ENCODE results near the gene DNAH12. TPM values are rescaled to one million over a fixed set of nuclear protein-coding genes. Genes with fewer than 3 reads are reported as not detected.

Gene DNAH12
- total RNA-seq, 1 donor from 2014 or later = 1.2 TPM

GRCh38 chr3:57570878-57571277 lies 26.7 kb upstream of the DNAH12 start:
- H3K27me3 Mint-ChIP-seq = no peaks in the 10 kb centered on the region
- H3K27ac Mint-ChIP-seq = no peak overlapping the region
- no peaks in the 10 kb centered on the region for H3K9me3 Mint-ChIP-seq (ENCODE audit: low read depth)
- H3K4me1 Mint-ChIP-seq (ENCODE audit: low read depth) = peaks cover 2% of the 10 kb centered on the region
- H3K36me3 Mint-ChIP-seq (ENCODE audit: insufficient read depth) = peaks cover 30% of the 10 kb centered on the region
- DNase-seq (ENCODE audit: low spot score, unreplicated experiment) = no peak
- no peak for TF ChIP-seq CTCF (IDR thresholded peaks at IDR 0.05; ENCODE audit: unreplicated experiment)
- no peak overlapping the region for H3K4me3 Mint-ChIP-seq (ENCODE audit: low read depth)

- no peaks in the 10 kb centered on the region for H3K27me3 Mint-ChIP-seq
- no peaks in the 10 kb centered on the region for H3K9me3 Mint-ChIP-seq (ENCODE audit: low read depth)
- no peak for TF ChIP-seq CTCF (IDR thresholded peaks at IDR 0.05; ENCODE audit: unreplicated experiment)
- H3K27ac Mint-ChIP-seq = peak overlapping the region; percentile 88
- no peaks in the 10 kb centered on the region for H3K4me1 Mint-ChIP-seq (ENCODE audit: low read depth)
- H3K36me3 Mint-ChIP-seq (ENCODE audit: insufficient read depth) = peaks cover 23% of the 10 kb centered on the region
- DNase-seq (ENCODE audit: low spot score, unreplicated experiment) = no peak
- no peak overlapping the region for H3K4me3 Mint-ChIP-seq (ENCODE audit: low read depth)
Measured at GRCh38 chr3:57569859-57570450, 25.8 kb upstream of the DNAH12 start.

- no peaks in the 10 kb centered on the region for H3K9me3 Mint-ChIP-seq (ENCODE audit: low read depth)
- no peak overlapping the region for H3K4me3 Mint-ChIP-seq (ENCODE audit: low read depth)
- DNase-seq (ENCODE audit: low spot score, unreplicated experiment) = no peak
- H3K36me3 Mint-ChIP-seq (ENCODE audit: insufficient read depth) = peaks cover 10% of the 10 kb centered on the region
- peaks cover 14% of the 10 kb centered on the region for H3K4me1 Mint-ChIP-seq (ENCODE audit: low read depth)
- H3K27me3 Mint-ChIP-seq = no peaks in the 10 kb centered on the region
- H3K27ac Mint-ChIP-seq = peak overlapping the region; percentile 49
- no peak for TF ChIP-seq CTCF (IDR thresholded peaks at IDR 0.05; ENCODE audit: unreplicated experiment)
Measured at GRCh38 chr3:57559526-57559925, 15.4 kb upstream of the DNAH12 start.

GRCh38 chr3:57557085-57557537 lies 13.0 kb upstream of the DNAH12 start:
- peaks cover 7% of the 10 kb centered on the region for H3K36me3 Mint-ChIP-seq (ENCODE audit: insufficient read depth)
- DNase-seq (ENCODE audit: low spot score, unreplicated experiment) = no peak
- peak overlapping the region; percentile 91 for H3K4me3 Mint-ChIP-seq (ENCODE audit: low read depth)
- no peaks in the 10 kb centered on the region for H3K27me3 Mint-ChIP-seq
- peaks cover 14% of the 10 kb centered on the region for H3K4me1 Mint-ChIP-seq (ENCODE audit: low read depth)
- TF ChIP-seq CTCF (IDR thresholded peaks at IDR 0.05; ENCODE audit: unreplicated experiment) = no peak
- H3K9me3 Mint-ChIP-seq (ENCODE audit: low read depth) = no peaks in the 10 kb centered on the region
- peak overlapping the region; percentile 94 for H3K27ac Mint-ChIP-seq

GRCh38 chr3:57556459-57557084 lies 12.4 kb upstream of the DNAH12 start:
- H3K9me3 Mint-ChIP-seq (ENCODE audit: low read depth) = no peaks in the 10 kb centered on the region
- TF ChIP-seq CTCF (IDR thresholded peaks at IDR 0.05; ENCODE audit: unreplicated experiment) = no peak
- peak overlapping the region; percentile 91 for H3K4me3 Mint-ChIP-seq (ENCODE audit: low read depth)

More at GRCh38 chr3:57556459-57557084, 12.4 kb upstream of the DNAH12 start:
- Mint-ChIP-seq H3K4me1 (ENCODE audit: low read depth) (peaks cover 14% of the 10 kb centered on the region), H3K36me3 (ENCODE audit: insufficient read depth) (peaks cover 7% of the 10 kb centered on the region), H3K27ac (peak overlapping the region; percentile 99), H3K27me3 (no peaks in the 10 kb centered on the region)
- peak; percentile 15 for DNase-seq (ENCODE audit: low spot score, unreplicated experiment)

Data from progenitor cell of endocrine pancreas (in vitro differentiated cells).